GM21360 (cell line): ENCODE results near the gene OR52J3.

Experiments used
- ATAC-seq: cut with Tn5 transposase; IDR thresholded peaks from one replicate; pipeline ENCODE4 v1.9.1; 2021; ENCODE audit warnings: mild to moderate bottlenecking, moderate library complexity; ENCODE audit not compliant: unreplicated experiment

Gene OR52J3

GRCh38 chr11:5092821-5093585 is 46.7 kb downstream of the OR52J3 start:
- no peak for ATAC-seq

- no peak for ATAC-seq
These were observed 49.7 kb downstream of the OR52J3 start for GRCh38 chr11:5096011-5096410.
